NOMO-1 treated with DMSO at 0.1 percent for 48 hours (cell line): Measurements from ENCODE around the gene MAPK8.
A peak's percentile ranks its signal among the peaks of the same experiment; 100 is the strongest.
"Not testable (repeated sequence)": the region's sequence is repeated elsewhere in the genome, so short reads cannot be mapped to it uniquely, and the experiment has no call there.

Experiments
- DNase-seq: peaks from one replicate; lab custom pipeline; 2025; ENCODE audit not compliant: unreplicated experiment; lab: John Stamatoyannopoulos, UW

MAPK8 gene

GRCh38 chr10:48333856-48334255 is 27.4 kb downstream of the MAPK8 start:
- DNase-seq = no peak

GRCh38 chr10:48335788-48336187 is 29.3 kb downstream of the MAPK8 start:
- no peak for DNase-seq

GRCh38 chr10:48336978-48337599 is 30.6 kb downstream of the MAPK8 start:
- DNase-seq = no peak

- DNase-seq = no peak
Observed at GRCh38 chr10:48340734-48341133, 34.3 kb downstream of the MAPK8 start.

GRCh38 chr10:48343106-48343505 is 36.6 kb downstream of the MAPK8 start:
- DNase-seq = no peak

GRCh38 chr10:48343921-48344598 is 37.6 kb downstream of the MAPK8 start:
- no peak for DNase-seq

- not testable (repeated sequence) for DNase-seq
Observed at GRCh38 chr10:48346248-48346647, 39.8 kb downstream of the MAPK8 start.

- DNase-seq = not testable (repeated sequence)
Observed at GRCh38 chr10:48347539-48347938, 41.1 kb downstream of the MAPK8 start.

GRCh38 chr10:48347943-48348342 is 41.5 kb downstream of the MAPK8 start:
- not testable (repeated sequence) for DNase-seq

- no peak for DNase-seq
Observed at GRCh38 chr10:48353246-48353645, 46.8 kb downstream of the MAPK8 start.

GRCh38 chr10:48357631-48358030 is 51.2 kb downstream of the MAPK8 start:
- no peak for DNase-seq

GRCh38 chr10:48358162-48358561 is 51.7 kb downstream of the MAPK8 start:
- DNase-seq = no peak

GRCh38 chr10:48358838-48359237 is 52.4 kb downstream of the MAPK8 start:
- no peak for DNase-seq

- DNase-seq = no peak
Observed at GRCh38 chr10:48361176-48361575, 54.7 kb downstream of the MAPK8 start.

- DNase-seq = peak; percentile 71
Observed at GRCh38 chr10:48363617-48364355, 57.3 kb downstream of the MAPK8 start.

GRCh38 chr10:48364659-48365405 is 58.4 kb downstream of the MAPK8 start:
- no peak for DNase-seq

- no peak for DNase-seq
Observed at GRCh38 chr10:48365668-48366067, 59.2 kb downstream of the MAPK8 start.

- DNase-seq = no peak
Observed at GRCh38 chr10:48366261-48366660, 59.8 kb downstream of the MAPK8 start.

- DNase-seq = no peak
Observed at GRCh38 chr10:48369501-48369900, 63.0 kb downstream of the MAPK8 start.

- no peak for DNase-seq
Observed at GRCh38 chr10:48377751-48378530, 71.5 kb downstream of the MAPK8 start.

GRCh38 chr10:48378675-48379074 is 72.2 kb downstream of the MAPK8 start:
- DNase-seq = no peak
